Activated CD4-positive, CD25-positive, alpha-beta regulatory T cell treated with anti-CD3 and anti-CD28 coated beads, Interleukin-2, amount 50 U/mL, for 72 hours (primary cell): ENCODE measurements around the gene UNC5C.

Experiments
- DNase-seq: peaks from one replicate; pipeline ENCODE4 v3.0.0; 2021

The UNC5C gene

DNA sequence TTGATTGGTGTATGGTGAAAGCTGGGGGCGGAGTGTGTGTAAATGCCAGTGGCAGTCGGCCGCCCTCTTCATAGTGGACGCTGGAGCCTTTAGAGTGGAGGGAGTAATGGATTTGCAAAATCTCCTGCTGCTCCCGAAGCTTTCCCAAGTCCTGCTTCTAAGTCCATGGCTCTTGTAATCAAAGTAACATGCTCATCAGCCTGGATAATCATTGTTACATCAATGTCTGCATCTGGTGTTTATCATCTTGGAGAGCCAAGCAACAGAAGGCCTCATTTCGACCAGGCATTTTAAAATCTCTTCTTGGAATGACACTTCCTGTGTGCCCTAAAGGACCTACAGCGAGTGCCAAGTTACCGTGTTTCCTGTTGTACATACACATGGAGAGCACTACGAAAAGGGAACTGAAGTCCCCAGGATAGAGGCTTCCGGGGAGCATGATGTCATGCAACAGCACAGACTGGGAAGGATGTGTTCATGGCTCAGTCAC is 32.2 kb downstream of the UNC5C start:
- no peak for DNase-seq

GRCh38 chr4:95515589-95515988 is 33.2 kb downstream of the UNC5C start:
- DNase-seq, result no peak

- DNase-seq, result no peak
Measured at GRCh38 chr4:95513022-95513421, 35.8 kb downstream of the UNC5C start.

DNA sequence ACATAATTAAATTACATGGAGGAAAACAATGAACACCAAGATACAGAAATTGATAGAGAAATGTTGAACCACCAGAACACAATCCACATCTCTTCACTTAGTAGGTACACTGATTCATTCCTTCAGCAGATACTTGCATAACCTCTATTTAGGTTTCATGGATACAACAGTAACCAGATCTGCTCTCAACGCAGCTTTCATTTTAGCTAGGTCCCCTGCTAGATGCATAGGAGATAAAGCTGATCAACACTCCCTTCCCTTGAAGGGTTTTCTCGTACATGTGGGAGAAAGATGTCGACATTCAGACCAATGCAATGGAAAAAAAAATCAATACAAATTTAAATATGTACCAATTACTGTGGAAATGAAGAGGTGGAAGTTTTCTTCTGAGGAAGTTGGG is 37.3 kb downstream of the UNC5C start:
- no peak for DNase-seq

DNA sequence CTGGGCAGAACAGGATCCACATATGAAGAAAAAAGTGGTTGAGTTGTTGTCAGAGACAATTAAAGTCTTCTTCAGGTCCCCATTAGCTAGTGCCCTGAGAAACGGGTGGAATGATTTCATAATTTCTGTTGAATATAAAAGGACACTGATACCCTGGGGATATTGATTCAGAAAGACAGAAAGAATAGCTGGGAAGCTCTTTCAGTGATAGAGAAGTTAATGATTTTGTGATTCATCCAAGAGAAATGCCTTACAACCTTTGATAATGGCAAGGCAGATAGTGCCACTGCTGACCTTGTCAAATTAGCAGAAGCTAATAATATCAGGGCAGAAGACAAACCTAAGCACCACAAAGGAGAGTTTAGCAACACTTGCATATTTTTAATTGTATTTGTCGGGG is 37.9 kb downstream of the UNC5C start:
- no peak for DNase-seq

GRCh38 chr4:95510145-95510544 is 38.6 kb downstream of the UNC5C start:
- no peak for DNase-seq

- DNase-seq, result no peak
Measured at GRCh38 chr4:95508421-95508820, 40.4 kb downstream of the UNC5C start.

- no peak for DNase-seq
Measured at GRCh38 chr4:95507561-95507960, 41.2 kb downstream of the UNC5C start.

DNA sequence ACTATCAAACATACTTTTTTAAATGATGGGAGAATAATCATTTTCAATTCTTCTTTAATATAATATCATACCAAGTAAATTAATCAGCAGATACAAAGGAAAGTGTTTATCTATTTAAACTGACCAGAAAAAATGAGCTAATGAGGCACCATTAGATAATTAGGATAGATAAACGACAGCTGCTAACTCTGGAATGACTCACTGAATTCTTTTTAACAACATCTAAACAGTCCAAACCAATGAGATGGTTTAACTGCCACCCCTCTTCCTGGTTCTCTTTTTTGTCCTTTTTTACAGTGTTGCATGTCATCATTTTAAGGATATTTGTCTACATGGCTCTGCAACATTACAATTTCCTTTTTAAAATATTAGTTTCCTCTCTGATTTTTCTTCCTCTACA is 41.6 kb downstream of the UNC5C start:
- DNase-seq, result no peak

GRCh38 chr4:95506264-95506663 is 42.5 kb downstream of the UNC5C start:
- no peak for DNase-seq

DNA sequence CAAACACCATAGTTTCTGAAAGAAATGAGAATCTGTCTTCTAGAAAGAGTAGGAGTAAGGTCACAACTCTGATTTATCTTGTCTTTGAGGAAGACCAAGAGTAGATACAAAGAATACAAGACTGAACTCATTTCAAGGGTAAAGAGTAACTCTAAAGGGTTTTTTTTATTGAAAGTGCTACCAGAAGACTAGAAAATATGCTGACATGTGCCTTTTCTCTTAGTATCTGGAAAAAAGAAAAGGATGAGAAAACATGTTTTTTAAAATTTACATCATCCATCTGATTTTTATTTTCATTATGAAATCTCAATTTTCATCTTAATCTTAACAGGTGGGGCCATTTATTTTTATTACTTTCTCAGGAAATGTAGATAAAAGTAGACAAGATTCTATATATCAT is 43.0 kb downstream of the UNC5C start:
- no peak for DNase-seq

DNA sequence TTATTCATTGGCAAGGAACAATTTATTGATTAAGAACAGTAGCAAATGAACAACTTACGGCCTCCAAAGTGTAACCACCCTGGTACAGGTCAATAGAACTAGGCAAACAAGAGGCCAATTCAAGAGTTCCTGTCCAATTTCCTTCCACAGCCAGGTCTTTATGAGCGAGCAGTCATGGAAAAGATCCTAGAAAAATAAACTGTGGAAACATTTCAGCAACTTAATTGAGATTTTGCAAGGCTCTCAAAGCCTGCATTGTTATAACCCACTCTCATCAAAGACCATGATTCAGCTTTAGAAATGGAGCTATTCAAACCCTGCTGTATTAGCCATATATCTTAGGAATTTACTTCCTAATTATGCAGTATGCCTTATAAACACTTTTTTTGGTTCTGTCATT is 43.6 kb downstream of the UNC5C start:
- DNase-seq, result no peak

GRCh38 chr4:95504501-95504900 is 44.3 kb downstream of the UNC5C start:
- no peak for DNase-seq

DNA sequence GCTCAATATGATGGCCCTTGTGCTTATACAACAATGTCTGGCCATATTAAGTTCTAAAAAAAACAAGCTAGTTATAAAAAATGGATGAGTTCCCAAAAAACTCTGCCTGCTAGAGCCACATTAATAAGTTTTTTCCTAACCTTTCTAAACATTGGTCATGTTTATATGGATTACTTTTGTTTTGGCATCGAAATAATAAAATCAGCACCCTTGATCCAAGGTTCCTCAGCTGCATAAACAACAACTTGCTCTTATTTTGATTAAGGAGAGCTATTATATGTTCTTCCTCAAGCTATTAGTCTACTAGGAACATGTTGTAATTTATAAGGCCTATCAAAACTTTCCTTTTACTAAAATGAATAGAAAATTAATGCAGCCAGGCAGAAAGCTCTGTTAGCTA is 48.4 kb downstream of the UNC5C start:
- DNase-seq, result no peak

- no peak for DNase-seq
Measured at GRCh38 chr4:95499291-95499696, 49.5 kb downstream of the UNC5C start.

GRCh38 chr4:95494186-95494585 is 54.6 kb downstream of the UNC5C start:
- no peak for DNase-seq

- DNase-seq, result no peak
Measured at GRCh38 chr4:95478679-95479078, 70.1 kb downstream of the UNC5C start.

DNA sequence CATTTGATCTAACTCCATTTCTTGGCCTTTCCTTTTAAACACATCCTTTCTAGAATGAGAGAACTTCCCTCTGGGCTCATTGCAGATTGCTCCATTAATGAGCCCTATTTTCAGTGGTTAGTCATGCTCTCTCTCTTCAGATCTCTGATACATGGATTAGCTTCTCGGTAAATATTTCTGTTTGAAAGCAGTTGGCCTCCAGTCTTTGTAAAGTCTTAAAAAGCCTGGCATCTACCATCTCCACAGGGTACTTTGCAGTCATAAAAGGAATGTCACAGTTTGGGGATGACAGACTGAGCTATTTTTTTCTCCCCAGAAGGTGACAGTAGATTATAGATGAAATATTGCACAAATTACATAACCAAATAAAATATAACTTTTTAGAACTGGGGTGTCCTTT is 72.7 kb downstream of the UNC5C start:
- no peak for DNase-seq

DNA sequence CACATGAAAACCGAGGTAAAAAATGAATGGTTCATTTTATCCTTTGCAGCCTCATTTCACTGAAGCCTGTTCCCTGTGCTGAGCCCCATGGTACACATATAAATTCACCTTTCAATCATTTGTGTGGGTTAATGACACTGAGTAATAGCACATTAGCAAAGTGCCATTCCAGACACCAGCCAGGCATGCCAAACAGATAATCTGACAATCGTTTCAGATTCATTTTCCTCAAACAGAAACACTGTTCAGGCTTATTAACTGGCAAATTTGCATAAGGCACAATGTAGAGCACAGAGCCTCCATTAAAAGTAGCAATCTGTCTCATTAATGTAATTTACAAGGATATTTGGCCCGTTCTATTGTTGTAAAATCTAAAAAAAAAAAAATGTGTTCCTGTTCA is 76.2 kb downstream of the UNC5C start:
- no peak for DNase-seq

- DNase-seq, result no peak
Measured at GRCh38 chr4:95470622-95471021, 78.2 kb downstream of the UNC5C start.

DNA sequence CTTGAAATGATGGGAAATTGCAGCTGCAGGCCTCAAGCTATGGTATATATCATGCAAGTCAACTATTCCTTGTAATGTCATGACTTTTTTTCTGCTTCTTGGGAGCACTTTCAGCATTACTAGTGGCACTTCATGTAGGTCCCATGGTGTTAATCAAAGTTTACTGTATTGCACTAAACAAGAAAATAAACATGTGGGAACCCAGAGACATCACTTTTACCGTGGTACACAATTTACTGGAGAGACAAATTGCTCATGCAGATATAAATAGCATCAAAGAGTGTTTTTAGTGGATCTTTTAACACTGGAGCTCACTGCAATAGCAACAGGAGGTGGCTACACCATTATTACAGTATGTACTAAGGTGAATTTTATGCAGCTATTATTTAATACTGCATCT is 79.2 kb downstream of the UNC5C start:
- no peak for DNase-seq

GRCh38 chr4:95466791-95467190 is 82.0 kb downstream of the UNC5C start:
- no peak for DNase-seq

- DNase-seq, result no peak
Measured at GRCh38 chr4:95465010-95465409, 83.8 kb downstream of the UNC5C start.

DNA sequence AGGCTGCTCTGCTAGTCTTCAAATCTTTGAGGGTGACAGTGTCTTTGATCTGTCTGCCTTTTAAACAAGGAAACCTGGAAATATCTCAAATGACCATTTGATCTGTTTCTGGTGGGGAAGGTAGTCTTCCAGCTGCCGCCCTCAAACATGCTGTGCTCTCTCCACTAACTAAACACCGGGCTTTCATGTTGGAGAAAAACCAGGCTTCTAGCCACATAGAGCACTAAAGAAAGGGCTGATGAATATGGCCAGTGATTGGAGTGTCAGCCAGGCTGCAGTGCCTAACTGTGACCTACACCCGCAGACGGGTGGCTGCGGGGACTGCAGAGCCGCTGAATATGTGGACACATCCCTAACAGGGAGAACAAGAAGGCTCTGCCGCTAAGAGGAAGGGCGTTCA is 85.9 kb downstream of the UNC5C start:
- no peak for DNase-seq

DNA sequence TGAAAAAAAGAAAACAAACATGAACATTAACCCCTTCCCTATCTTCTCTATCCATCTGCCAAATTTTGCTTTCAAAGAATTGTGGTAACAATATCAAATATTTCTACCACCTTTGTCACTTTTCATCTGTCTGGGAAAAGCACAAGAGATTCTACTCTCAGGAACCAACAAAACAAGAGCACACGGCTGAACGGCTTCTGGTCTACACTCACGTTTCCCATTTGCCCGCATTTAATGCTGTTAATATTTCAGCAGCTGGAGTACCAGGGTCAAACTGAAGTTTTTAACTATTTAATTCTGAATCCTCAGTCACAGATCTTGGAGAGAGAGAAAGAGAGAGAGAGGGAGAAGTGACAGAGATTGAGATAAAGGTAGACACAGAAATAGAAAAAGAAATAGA is 91.4 kb downstream of the UNC5C start:
- DNase-seq, result no peak

GRCh38 chr4:95450294-95450693 is 98.5 kb downstream of the UNC5C start:
- DNase-seq, result no peak
